PC-9 (cell line): ENCODE data around the gene C6orf141. TPM values are rescaled to one million over a fixed set of nuclear protein-coding genes. Genes with fewer than 3 reads are reported as not detected.

Source experiments
- Bru-seq: library from RNA; stranded (reverse); fragments of 400-500 nt; gene quantifications from one replicate; lab custom pipeline; 2021; lab: Mats Ljungman, UMichigan
- BruChase-seq, 2 experiments: library from RNA; stranded (reverse); fragments of 400-500 nt; gene quantifications; one replicate each; lab custom pipeline; 2021; lab: Mats Ljungman, UMichigan
- BruUV-seq: library from RNA; stranded (reverse); fragments of 400-500 nt; replicated peaks from 2 replicates; lab custom pipeline; 2021; lab: Mats Ljungman, UMichigan
- CTCF ChIA-PET: fragments of 300-600 bp; sonication (Branson Sonifier 250); formaldehyde crosslinking; loops from one replicate; lab custom pipeline; 2022; ENCODE audit warnings: antibody characterized with exemption; lab: Charles Lee
- POLR2A ChIA-PET: fragments of 300-600 bp; sonication (Branson Sonifier 250); formaldehyde crosslinking; loops from one replicate; lab custom pipeline; 2022; ENCODE audit warnings: antibody characterized with exemption; ENCODE audit not compliant: unreplicated experiment; lab: Charles Lee
- DNase-seq, 2 experiments: peaks; one replicate each; pipeline versions ENCODE4 v3.0.0 to v3.0.0-alpha.2; 2015 to 2022; ENCODE audit warnings: mixed read lengths in 1 of 2
- H2AFZ ChIP-seq: fragments of 200-600 bp; sonication (generic); 2 replicates; pipeline ENCODE4 v1.8.1; 2017; ENCODE audit warnings: antibody characterized with exemption
- H3F3A ChIP-seq: fragments of 200-600 bp; sonication (generic); 2 replicates; pipeline ENCODE4 v1.8.1; 2017; ENCODE audit warnings: antibody characterized with exemption, mild to moderate bottlenecking, low read depth; ENCODE audit not compliant: insufficient read depth
- H3K27ac ChIP-seq: fragments of 200-600 bp; sonication (generic); 2 replicates; pipeline ENCODE4 v1.6.1; 2016; ENCODE audit warnings: mixed run types
- H3K27me3 ChIP-seq: fragments of 200-600 bp; sonication (generic); 2 replicates; pipeline ENCODE4 v1.6.1; 2016; ENCODE audit warnings: low read depth, mixed run types; ENCODE audit not compliant: insufficient read depth
- H3K36me3 ChIP-seq: fragments of 200-600 bp; sonication (generic); 2 replicates; pipeline ENCODE4 v1.6.1; 2016; ENCODE audit warnings: low read depth, mixed run types
- H3K4me1 ChIP-seq: fragments of 200-600 bp; sonication (generic); replicated peaks from 2 replicates; pipeline ENCODE4 v1.6.1; 2016; ENCODE audit warnings: mixed run types; ENCODE audit not compliant: insufficient read depth
- H3K4me2 ChIP-seq: fragments of 200-600 bp; sonication (generic); 2 replicates; pipeline ENCODE4 v1.6.1; 2017; ENCODE audit warnings: mixed run types
- H3K4me3 ChIP-seq: fragments of 200-600 bp; sonication (generic); 2 replicates; pipeline ENCODE4 v1.6.1; 2016; ENCODE audit warnings: mixed run types
- H3K79me2 ChIP-seq: fragments of 200-600 bp; sonication (generic); 2 replicates; pipeline ENCODE4 v1.6.1; 2017; ENCODE audit warnings: low read depth, mixed run types
- H3K9me2 ChIP-seq: fragments of 200-600 bp; sonication (generic); 2 replicates; pipeline ENCODE4 v1.8.1; 2017; ENCODE audit warnings: mild to moderate bottlenecking; ENCODE audit not compliant: insufficient read depth
- H3K9me3 ChIP-seq: fragments of 200-600 bp; sonication (generic); 2 replicates; pipeline ENCODE4 v1.8.1; 2016; ENCODE audit warnings: low read depth; ENCODE audit not compliant: insufficient read depth
- H4K20me1 ChIP-seq: fragments of 200-600 bp; sonication (generic); 2 replicates; pipeline ENCODE4 v1.8.1; 2017; ENCODE audit not compliant: insufficient read depth
- CTCF ChIP-seq: fragments of 200-600 bp; sonication (generic); conservative IDR thresholded peaks from 2 replicates; pipeline ENCODE4 v1.6.1; 2017; ENCODE audit warnings: mixed run types, antibody characterized with exemption, mild to moderate bottlenecking, moderate library complexity
- EZH2 ChIP-seq: fragments of 200-600 bp; sonication (generic); IDR thresholded peaks from 2 replicates; pipeline ENCODE4 v1.8.0; 2017; ENCODE audit warnings: antibody characterized with exemption, low read depth
- intact Hi-C: fragments of 100-400 bp; cut with micrococcal nuclease; formaldehyde crosslinking; loops from one replicate; pipeline ENCODE4 v1.10.0; 2022; ENCODE audit not compliant: unreplicated experiment
- long read RNA-seq: library from polyadenylated mRNA; stranded (forward); transcript quantifications from one replicate; pipeline ENCODE4 v2.0.0, GENCODE V29; 2022
- total RNA-seq: library from RNA; stranded (reverse); gene quantifications from 2 replicates; pipeline ENCODE4 v1.2.3, GENCODE V29; 2021

Gene C6orf141
- total RNA-seq (12.3 and 21.9 TPM in 2 replicates), Bru-seq, nascent RNA (percentile 70 among the genes with signal in this experiment), BruChase-seq, experiment 1, labeled RNA remaining after a 2-hour chase (percentile 76 among the genes with signal in this experiment), BruChase-seq, experiment 2, labeled RNA remaining after a 6-hour chase (percentile 79 among the genes with signal in this experiment)
- long read RNA-seq, partial matches to known transcripts, result 0 of 5 reads
- long read RNA-seq, other reads (novel, unspliced or antisense), result 4 of 5 reads

DNA sequence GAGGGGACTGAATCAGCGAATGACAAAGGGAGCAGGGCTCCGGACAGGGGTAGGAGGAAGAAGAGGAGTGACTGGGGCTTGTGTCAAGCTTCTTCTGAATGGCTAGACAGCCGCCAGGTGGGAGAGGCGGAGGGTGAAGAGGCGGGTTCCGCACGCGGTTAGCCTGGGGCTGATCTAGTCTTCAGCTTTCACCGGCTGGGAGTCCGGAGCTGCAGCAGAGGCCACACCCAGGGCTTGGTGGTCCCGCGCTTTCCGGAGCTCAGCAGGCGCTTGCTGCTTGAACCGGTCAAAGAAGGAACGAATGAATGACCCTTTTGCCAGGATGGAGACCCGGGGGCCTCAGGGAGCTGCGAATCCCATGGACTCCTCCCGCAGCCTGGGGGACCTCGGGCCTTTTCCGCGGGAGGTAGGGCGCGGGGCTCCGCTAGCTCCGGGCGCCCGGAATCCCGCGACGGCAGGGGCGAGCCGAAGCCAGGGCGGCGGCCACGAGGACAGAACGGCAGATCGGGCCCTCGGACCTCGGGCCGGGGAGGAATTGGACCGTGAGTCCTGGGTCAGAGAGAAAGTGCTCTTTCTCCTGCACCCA lies at the start of gene C6orf141:
C6orf141 (plus strand) TSS at position 177 of the 586 bp plus-strand sequence; CDS start at position 302, 125 bp downstream.
- ChIA-PET CTCF (interaction anchor here (0.6 to 1.0 kb wide), 5 partner anchors 12 to 118 kb away, joined by 3 to 17 read pairs (median 4); no protein-coding TSS in a partner anchor), POLR2A (interaction anchor here (0.6 kb wide), 2 partner anchors 1484 to 1809 kb away, joined by 4 to 10 read pairs; no protein-coding TSS in a partner anchor)
- Histone ChIP-seq H3K79me2 (peaks cover 26% of the 10 kb centered on the region), H3K4me3 (peak within 1 kb of the TSS; percentile 82), H3K36me3 (no peaks in the 10 kb centered on the region; the same call in 1 of the 2 replicates), H2AFZ (peak within 1 kb of the TSS; percentile 93), H3K9me3 (no peaks in the 10 kb centered on the region; the same call in 1 of the 2 replicates), H3K27me3 (no peaks in the 10 kb centered on the region), H3F3A (peaks cover 26% of the 10 kb centered on the region), H3K27ac (peak within 1 kb of the TSS; percentile 58), H3K4me1 (peaks cover 34% of the 10 kb centered on the region), H3K4me2 (peak within 1 kb of the TSS; percentile 81), H3K9me2 (no peaks in the 10 kb centered on the region), H4K20me1 (no peaks in the 10 kb centered on the region)
- peak; percentile 72 to 83 for DNase-seq
- BruUV-seq, result TSS peak; percentile 50
- intact Hi-C loops, result loop anchor here (10.0 kb wide), 1 partner anchor 114 kb away; no protein-coding TSS in a partner anchor
- no peak for TF ChIP-seq EZH2
- TF ChIP-seq CTCF, result no peak

DNA sequence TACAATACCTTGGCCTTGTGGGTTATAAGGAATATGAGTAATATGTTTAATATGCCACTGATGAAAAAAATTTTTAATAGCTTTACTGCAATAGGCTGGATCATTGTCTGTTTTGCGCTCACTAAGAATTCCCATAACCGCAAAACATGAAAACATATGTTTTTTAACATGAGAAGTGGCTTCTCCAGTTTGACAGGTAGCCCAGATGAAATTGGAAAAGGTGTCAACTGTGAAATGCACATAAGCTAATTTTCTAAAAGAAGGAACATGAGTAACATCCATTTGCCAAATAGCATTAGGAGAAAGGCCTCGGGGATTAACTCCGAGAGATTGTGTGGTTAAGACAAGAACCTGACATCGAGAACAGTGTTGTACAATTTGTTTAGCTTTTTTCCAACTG lies 45.8 kb upstream of the C6orf141 start:
- Histone ChIP-seq H2AFZ (peak overlapping the region; percentile 44; the same call in 1 of the 2 replicates), H3K4me3 (no peak overlapping the region), H3K9me2 (no peaks in the 10 kb centered on the region), H3K4me2 (no peak overlapping the region), H3K27me3 (no peaks in the 10 kb centered on the region), H3K27ac (no peak overlapping the region), H4K20me1 (no peaks in the 10 kb centered on the region), H3K79me2 (no peaks in the 10 kb centered on the region), H3K4me1 (no peaks in the 10 kb centered on the region), H3K9me3 (no peaks in the 10 kb centered on the region; the same call in 1 of the 2 replicates), H3K36me3 (no peaks in the 10 kb centered on the region), H3F3A (no peaks in the 10 kb centered on the region)
- intact Hi-C loops, result no loop called here
- no peak for DNase-seq
- TF ChIP-seq CTCF (no peak), EZH2 (no peak)
- no TSS peak for BruUV-seq
- ChIA-PET CTCF (no interaction called here), POLR2A (no interaction called here)

DNA sequence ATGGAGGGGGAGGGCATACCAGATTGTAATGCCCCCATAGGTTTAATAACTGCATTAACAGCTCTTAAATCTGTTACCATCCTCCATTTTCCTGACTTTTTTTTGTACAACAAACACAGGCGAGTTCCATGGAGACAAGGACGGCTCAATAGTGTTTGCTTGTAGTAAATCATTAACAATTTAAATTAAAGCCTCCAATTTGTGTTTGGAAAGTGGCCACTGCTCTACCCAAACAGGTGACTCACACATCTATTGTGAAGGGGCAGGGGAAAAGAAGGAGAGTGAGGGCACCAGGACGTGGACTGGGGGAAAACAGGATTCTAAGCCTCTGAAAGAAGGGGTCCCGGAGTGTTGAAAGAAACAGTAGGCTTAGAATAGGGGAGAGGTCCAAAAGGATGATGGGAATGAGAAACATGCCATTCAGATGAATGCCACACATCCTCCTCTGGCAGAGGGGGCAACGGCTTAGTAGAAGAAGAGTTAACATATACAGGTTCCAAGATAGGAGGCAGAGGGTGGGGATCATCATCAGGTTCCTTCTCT lies 43.8 kb upstream of the C6orf141 start:
- ChIA-PET CTCF (no interaction called here), POLR2A (no interaction called here)
- Histone ChIP-seq H3K79me2 (no peaks in the 10 kb centered on the region), H4K20me1 (no peaks in the 10 kb centered on the region), H3K4me3 (no peak overlapping the region), H3K9me2 (no peaks in the 10 kb centered on the region), H2AFZ (no peak overlapping the region), H3K9me3 (no peaks in the 10 kb centered on the region; the same call in 1 of the 2 replicates), H3F3A (no peaks in the 10 kb centered on the region), H3K4me2 (no peak overlapping the region), H3K27ac (no peak overlapping the region), H3K36me3 (no peaks in the 10 kb centered on the region), H3K27me3 (no peaks in the 10 kb centered on the region), H3K4me1 (no peaks in the 10 kb centered on the region)
- intact Hi-C loops, result no loop called here
- no peak for DNase-seq
- TF ChIP-seq EZH2 (no peak), CTCF (no peak)
- no TSS peak for BruUV-seq
